ENCODE data around the gene SLC12A2.

- TF ChIP-seq SUZ12 (IDR thresholded peaks at IDR 0.05): no peak
- no peak for TF ChIP-seq BHLHE40 (IDR thresholded peaks at IDR 0.05; ENCODE audit: borderline replicate concordance)
- TF ChIP-seq NFRKB (IDR thresholded peaks at IDR 0.05): no peak
- no peak for TF ChIP-seq ELF4 (IDR thresholded peaks at IDR 0.05)
- no peak for TF ChIP-seq SP1 (IDR thresholded peaks at IDR 0.05)
- no peak for TF ChIP-seq ZNF384 (IDR thresholded peaks at IDR 0.05)
- no peak for TF ChIP-seq ARNT (IDR thresholded peaks at IDR 0.05)
Measured at GRCh38 chr5:128154943-128155342, 71.4 kb downstream of the SLC12A2 start.
